HG02840 (cell line): Measurements from ENCODE around the gene PTPRC.

Experiments used
- ATAC-seq: cut with Tn5 transposase; IDR thresholded peaks from one replicate; pipeline ENCODE4 v1.9.1; 2021; ENCODE audit warnings: mild to moderate bottlenecking, moderate library complexity, moderate number of reproducible peaks; ENCODE audit not compliant: unreplicated experiment, low FRiP score

PTPRC gene

GRCh38 chr1:198669023-198669698 is 30.3 kb downstream of the PTPRC start:
- peak; percentile 70 for ATAC-seq

GRCh38 chr1:198669771-198670170 is 30.9 kb downstream of the PTPRC start:
- no peak for ATAC-seq

GRCh38 chr1:198671136-198671535 is 32.3 kb downstream of the PTPRC start:
- ATAC-seq, result no peak

- no peak for ATAC-seq
Measured at GRCh38 chr1:198672124-198672523, 33.3 kb downstream of the PTPRC start.

DNA sequence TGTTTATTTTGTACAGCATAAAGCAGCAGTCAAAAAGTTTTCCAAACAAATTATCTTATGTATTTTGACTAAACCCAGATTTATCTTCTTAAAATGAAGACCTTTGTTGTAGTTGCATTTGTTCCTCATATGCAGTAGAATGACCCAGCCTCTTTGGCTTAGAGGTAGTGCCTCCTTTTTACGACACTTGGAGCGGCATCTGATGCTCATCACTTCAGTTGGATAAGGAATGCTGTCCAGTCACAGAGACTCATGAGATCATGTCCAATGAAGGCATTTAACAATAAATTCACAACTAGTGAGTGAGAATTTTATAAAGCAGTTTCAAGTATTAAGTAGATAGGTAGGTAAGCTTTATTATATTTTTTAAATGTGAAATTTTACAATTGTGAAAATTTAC is 35.2 kb downstream of the PTPRC start:
- no peak for ATAC-seq

GRCh38 chr1:198676253-198676652 is 37.4 kb downstream of the PTPRC start:
- ATAC-seq, result no peak

- no peak for ATAC-seq
Measured at GRCh38 chr1:198677027-198677426, 38.2 kb downstream of the PTPRC start.

DNA sequence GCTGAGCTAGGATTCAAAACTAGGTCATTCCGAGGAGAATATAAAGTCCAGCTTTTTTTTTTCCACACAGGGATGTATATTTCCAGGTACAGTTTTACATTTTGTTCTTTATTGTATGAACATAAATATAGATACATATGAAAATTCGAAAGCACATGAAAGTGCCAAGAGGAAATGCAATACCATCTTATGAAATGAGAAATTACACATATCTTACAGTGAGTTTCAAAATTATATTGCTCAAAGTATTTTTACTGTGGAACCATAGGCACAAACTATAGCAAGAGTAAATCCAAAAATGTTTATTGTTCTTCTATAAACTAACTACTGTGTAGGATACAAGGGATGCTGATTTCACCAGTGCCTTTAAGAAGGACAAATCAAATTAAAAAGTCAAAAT is 39.0 kb downstream of the PTPRC start:
- no peak for ATAC-seq

DNA sequence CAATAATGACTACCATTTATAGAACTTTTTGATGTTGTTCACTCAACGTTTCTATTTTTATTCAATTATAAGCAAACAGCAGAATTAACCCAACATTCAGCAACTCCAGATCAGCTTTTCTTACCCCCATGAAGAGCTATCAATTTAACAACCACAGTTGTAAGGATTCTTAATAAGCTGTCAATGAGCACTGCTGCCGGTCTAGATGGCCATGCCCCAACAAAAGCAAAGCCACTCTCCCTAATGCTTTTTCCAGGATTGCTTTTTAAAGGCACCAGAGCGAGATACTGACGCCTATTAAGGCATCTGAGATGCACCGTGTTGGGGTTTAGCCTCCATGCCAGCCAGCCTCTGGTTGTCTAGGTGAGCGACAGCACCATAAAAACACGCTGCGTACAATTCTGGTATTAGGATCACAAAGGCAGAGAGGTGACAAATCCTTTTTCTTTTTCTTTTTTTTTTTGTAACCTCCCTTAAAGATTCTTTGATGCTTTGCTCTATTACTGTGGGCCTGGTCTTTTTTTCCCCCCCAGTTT is 39.5 kb downstream of the PTPRC start:
- ATAC-seq, result no peak

GRCh38 chr1:198678901-198679329 is 40.1 kb downstream of the PTPRC start:
- no peak for ATAC-seq

- ATAC-seq, result no peak
Measured at GRCh38 chr1:198679535-198680173, 40.8 kb downstream of the PTPRC start.

- no peak for ATAC-seq
Measured at GRCh38 chr1:198680174-198680875, 41.5 kb downstream of the PTPRC start.

DNA sequence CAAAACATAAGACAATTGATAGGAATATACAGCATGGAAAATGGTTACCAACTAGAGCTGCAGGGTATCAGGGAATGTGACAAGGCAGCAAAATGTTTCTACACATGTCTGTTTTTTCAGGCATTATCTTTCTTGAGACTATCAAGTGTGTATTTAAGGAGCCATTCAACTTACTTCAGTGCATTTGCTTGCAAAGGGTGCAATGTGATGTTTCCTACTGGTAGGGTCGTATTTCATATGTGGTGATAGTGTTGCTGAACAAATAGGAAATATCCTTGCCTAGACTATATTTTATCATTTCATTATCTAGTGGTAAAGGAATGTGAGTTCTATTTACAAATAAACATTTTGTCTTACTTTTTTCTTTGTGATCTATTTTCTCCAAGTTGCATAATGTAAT is 42.4 kb downstream of the PTPRC start:
- no peak for ATAC-seq

GRCh38 chr1:198681831-198682759 is 43.3 kb downstream of the PTPRC start:
- ATAC-seq, result peak; percentile 95

GRCh38 chr1:198682850-198683249 is 44.0 kb downstream of the PTPRC start:
- no peak for ATAC-seq

GRCh38 chr1:198683449-198683848 is 44.6 kb downstream of the PTPRC start:
- ATAC-seq, result no peak

DNA sequence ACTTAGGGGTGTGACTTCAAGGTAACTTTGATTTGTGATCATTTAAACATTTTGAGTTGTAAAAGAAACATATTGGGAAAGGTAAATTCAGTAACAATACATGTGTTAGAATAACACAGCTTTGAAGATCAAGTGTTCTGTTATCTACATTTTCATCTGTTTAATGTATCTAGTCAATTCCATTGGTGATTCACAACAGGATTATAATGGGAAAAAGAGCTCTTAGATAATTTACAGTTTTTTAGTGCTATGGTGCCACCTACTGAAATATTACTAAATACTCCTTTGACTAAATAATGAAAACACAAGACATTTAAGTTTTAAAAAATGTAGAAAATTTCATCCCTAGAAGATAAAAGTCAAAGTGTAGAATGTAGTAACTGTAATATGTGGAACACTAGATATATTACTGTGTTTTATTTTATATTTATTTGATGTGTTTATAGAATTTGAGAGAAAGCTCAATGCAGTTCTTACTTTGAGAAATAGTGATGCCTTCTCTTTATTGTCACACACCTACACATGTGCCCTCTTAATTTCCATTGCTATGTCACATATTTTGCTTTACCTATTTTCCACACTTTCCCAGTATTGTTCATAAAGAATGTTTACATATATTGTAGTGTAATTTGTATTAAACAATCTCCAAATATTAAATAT is 47.4 kb downstream of the PTPRC start:
- ATAC-seq, result no peak

GRCh38 chr1:198687429-198687828 is 48.6 kb downstream of the PTPRC start:
- no peak for ATAC-seq

DNA sequence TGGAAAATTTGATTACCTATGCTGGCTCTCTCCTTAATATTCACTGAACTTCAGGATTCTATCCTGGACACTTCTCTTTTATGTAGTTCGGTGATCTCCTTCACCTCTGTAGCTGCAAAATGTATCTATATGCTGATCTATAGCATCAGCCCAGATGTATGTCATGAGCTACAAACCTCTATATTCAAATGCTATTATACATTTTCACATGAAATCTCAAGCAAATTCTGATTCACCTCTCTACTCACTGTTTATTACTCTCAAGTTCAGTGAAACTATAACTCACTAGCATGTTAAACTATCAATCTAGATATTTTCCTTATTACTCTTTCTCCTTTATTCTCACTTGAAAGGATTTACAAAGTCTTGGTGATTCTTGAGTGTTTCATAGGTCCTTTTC is 52.2 kb downstream of the PTPRC start:
- no peak for ATAC-seq

DNA sequence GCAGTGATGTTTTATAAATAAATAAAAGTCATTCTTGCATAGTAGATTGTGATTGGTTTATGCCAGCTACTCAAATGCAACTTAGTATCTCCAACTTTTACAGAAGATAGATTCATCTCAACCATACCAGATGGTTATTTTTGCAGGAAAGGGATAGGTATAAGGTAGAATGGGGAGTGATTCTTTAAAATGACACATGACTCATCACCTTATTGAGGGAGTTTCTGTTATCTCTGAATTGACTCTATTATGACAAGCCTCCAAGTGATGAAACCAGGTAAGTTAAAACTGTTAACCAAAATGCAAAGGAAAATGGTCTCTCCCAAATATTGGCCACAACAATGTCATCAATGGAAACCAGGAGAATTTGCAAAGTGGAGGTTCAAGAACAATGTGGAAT is 54.5 kb downstream of the PTPRC start:
- ATAC-seq, result no peak
